Fibroblast of lung (primary cell): ENCODE measurements around the gene CORO7. TPM values are rescaled to one million over a fixed set of nuclear protein-coding genes. Genes with fewer than 3 reads are reported as not detected.

ENCODE experiments used
- DNase-seq, 2 donors: peaks; one replicate each; pipeline versions ENCODE4 v3.0.0 to v3.0.0-alpha.2; 2010; ENCODE audit warnings: low read depth in 2 of 2
- H2AFZ ChIP-seq: 2 replicates; pipeline ENCODE4 v1.5.1; 2012; ENCODE audit warnings: low read length, control low read depth, inconsistent platforms
- H3K27ac ChIP-seq: 2 replicates; pipeline ENCODE4 v1.5.1; 2011; ENCODE audit warnings: low read length, control low read depth; ENCODE audit not compliant: insufficient read depth
- H3K27me3 ChIP-seq: 2 replicates; pipeline ENCODE4 v1.5.1; 2011; ENCODE audit warnings: mild to moderate bottlenecking, low read length; ENCODE audit not compliant: control insufficient read depth, insufficient read depth
- H3K36me3 ChIP-seq: 2 replicates; pipeline ENCODE4 v1.5.1; 2011; ENCODE audit warnings: low read length; ENCODE audit not compliant: control insufficient read depth, insufficient read depth
- H3K4me1 ChIP-seq: 2 replicates; pipeline ENCODE4 v1.5.1; 2011; ENCODE audit warnings: low read length; ENCODE audit not compliant: control insufficient read depth, insufficient read depth; ENCODE audit errors: extremely low read depth
- H3K4me2 ChIP-seq: 2 replicates; pipeline ENCODE4 v1.5.1; 2011; ENCODE audit warnings: low read length, control low read depth; ENCODE audit not compliant: insufficient read depth; ENCODE audit errors: extremely low read depth
- H3K4me3 ChIP-seq, 4 experiments: fragments of 200-600 bp in 1 of 4; sonication (generic) in 1 of 4; replicated peaks in 1 of 4; 2 replicates each; pipeline ENCODE4 v1.5.1; 2011 to 2016; ENCODE audit warnings: low read length in 4 of 4, low read depth in 3 of 4, mild to moderate bottlenecking in 3 of 4, control low read depth in 2 of 4, inconsistent platforms in 1 of 4, mixed read lengths in 1 of 4; ENCODE audit not compliant: insufficient read depth in 1 of 4; ENCODE audit errors: control extremely low read depth in 1 of 4
- H3K79me2 ChIP-seq: 2 replicates; pipeline ENCODE4 v1.5.1; 2012; ENCODE audit warnings: mild to moderate bottlenecking, low read length, inconsistent platforms; ENCODE audit not compliant: control insufficient read depth, insufficient read depth
- H3K9ac ChIP-seq: 2 replicates; pipeline ENCODE4 v1.5.1; 2011; ENCODE audit warnings: mild to moderate bottlenecking, low read length, control low read depth; ENCODE audit not compliant: insufficient read depth
- H3K9me3 ChIP-seq: 2 replicates; pipeline ENCODE4 v1.5.1; 2012; ENCODE audit warnings: low read depth, low read length; ENCODE audit not compliant: control insufficient read depth, insufficient read depth
- H4K20me1 ChIP-seq: 2 replicates; pipeline ENCODE4 v1.5.1; 2011; ENCODE audit warnings: low read length; ENCODE audit not compliant: control insufficient read depth, insufficient read depth; ENCODE audit errors: extremely low read depth
- CTCF ChIP-seq, 2 donors: IDR thresholded peaks in 1 of 2; conservative IDR thresholded peaks in 1 of 2; 1 replicate in 1 of 2; 2 replicates in 1 of 2; pipeline ENCODE4 v1.5.1; 2011 to 2012; ENCODE audit warnings: low read length in 2 of 2, control low read depth in 1 of 2, inconsistent platforms in 1 of 2, low read depth in 1 of 2, mild to moderate bottlenecking in 1 of 2
- EZH2 ChIP-seq: IDR thresholded peaks from 2 replicates; pipeline ENCODE4 v1.5.1; 2012; ENCODE audit warnings: low read length, control low read depth, mild to moderate bottlenecking; ENCODE audit errors: missing control alignments
- polyA plus RNA-seq, 2 donors: library from polyadenylated mRNA; depleted of rRNA in 1 of 2; stranded (reverse) in 1 of 2; unstranded in 1 of 2; fragments of >200 nt; gene quantifications; 2 replicates each; pipeline ENCODE4 v1.2.1, GENCODE V29; 2011 to 2012; ENCODE audit warnings: missing spikeins in 1 of 2
- total RNA-seq: library from RNA; depleted of rRNA; stranded (reverse); fragments of >200 nt; gene quantifications from 2 replicates; pipeline ENCODE4 v1.2.1, GENCODE V29; 2014

The CORO7 gene
- total and polyA plus RNA-seq, 2 donors (not counting 1 experiment from before 2014, with no cell fraction given): 6.1 to 11.1 TPM

DNA sequence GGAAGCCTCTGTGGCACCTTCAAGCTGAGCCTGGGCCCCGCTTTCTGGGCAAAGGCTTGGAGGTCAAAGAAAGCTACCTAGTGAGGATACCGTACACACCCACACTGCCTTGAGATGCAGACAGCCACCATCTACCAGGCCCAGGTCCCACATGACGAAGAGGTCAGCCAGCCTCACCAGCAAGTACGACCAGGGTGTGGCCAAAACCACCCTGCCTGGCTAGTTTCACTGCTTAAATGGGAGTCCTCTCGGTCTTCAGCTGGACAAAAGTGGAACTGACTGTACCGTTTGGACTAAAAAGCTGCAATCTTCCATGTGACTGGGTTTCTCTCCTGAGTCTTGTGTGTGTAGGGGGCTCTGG, 23.2 kb downstream of the CORO7 start:
- no peaks in the 10 kb centered on the region for H3K27me3 ChIP-seq
- H3K4me2 ChIP-seq: no peak overlapping the region
- no peak overlapping the region for H3K4me3 ChIP-seq
- H3K79me2 ChIP-seq: no peaks in the 10 kb centered on the region
- TF ChIP-seq EZH2 (no peak), CTCF (conservative IDR thresholded peaks at IDR 0.05 in 1 of 2, IDR thresholded peaks at IDR 0.05 in 1 of 2; ENCODE audit: low read depth in 1 of 2, low read length in 2 of 2) (no peak)
- peaks cover 7% of the 10 kb centered on the region for H3K36me3 ChIP-seq
- peak in 1 of 2 donors; percentile 54 for DNase-seq
- peaks cover 41% of the 10 kb centered on the region for H3K4me1 ChIP-seq
- peak overlapping the region; percentile 78 for H3K27ac ChIP-seq
- H2AFZ ChIP-seq: no peak overlapping the region
- no peaks in the 10 kb centered on the region for H4K20me1 ChIP-seq
- H3K9me3 ChIP-seq: no peaks in the 10 kb centered on the region
- H3K9ac ChIP-seq: no peak overlapping the region

DNA sequence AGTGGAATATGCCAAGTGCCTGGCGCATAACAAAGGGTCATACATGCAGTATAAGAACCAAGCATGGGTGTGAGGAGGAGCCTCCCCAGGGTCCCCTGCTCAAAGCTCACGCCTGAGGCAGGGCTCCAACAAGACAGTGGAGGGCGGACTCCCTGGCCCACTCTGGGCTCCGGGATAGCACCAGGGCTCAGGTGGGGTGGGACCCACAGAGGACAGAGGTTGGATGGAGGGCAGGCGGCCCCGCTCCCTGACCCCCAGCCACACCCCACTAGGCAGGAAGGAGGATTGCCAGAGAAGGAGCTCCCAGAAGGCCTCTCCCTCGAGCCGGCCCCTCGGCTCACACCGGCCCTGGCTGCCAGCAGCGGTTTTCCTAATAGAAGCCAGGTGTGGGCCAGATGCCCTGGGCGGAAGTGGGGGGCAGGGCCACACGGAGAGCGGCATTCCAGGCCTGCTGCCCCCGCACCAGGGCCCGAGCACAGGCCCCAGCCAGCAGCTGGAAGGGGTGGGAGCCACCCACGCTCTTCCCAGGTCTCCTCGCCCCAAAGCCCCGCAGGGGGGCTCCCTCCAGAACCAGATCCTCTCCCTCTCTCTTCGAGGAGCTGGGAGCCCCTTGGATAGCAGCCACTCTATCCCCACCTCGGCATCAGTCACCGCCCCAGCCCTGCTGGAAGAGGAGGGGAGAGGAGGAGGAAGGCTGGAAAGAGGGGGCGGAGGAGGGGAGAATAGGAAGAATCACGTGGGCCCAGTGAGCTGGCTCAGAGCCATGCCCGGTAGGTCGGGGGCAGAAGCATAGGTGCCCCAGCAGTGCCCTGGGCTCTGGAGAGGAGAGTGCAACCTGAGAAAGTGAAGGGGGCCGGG, 23.8 kb downstream of the CORO7 start:
- Histone ChIP-seq H3K4me1 (peaks cover 47% of the 10 kb centered on the region), H3K36me3 (peaks cover 8% of the 10 kb centered on the region), H3K27me3 (no peaks in the 10 kb centered on the region), H2AFZ (no peak overlapping the region), H3K27ac (peak overlapping the region; percentile 78), H3K79me2 (no peaks in the 10 kb centered on the region), H3K9ac (peak overlapping the region; percentile 32), H4K20me1 (no peaks in the 10 kb centered on the region), H3K4me3 (no peak overlapping the region), H3K4me2 (no peak overlapping the region), H3K9me3 (no peaks in the 10 kb centered on the region)
- no peak for TF ChIP-seq EZH2
- TF ChIP-seq CTCF (conservative IDR thresholded peaks at IDR 0.05 in 1 of 2, IDR thresholded peaks at IDR 0.05 in 1 of 2; ENCODE audit: low read depth in 1 of 2, low read length in 2 of 2): no peak
- peak; percentile 57 to 85 for DNase-seq

GRCh38 chr16:4391631-4392381, 24.6 kb downstream of the CORO7 start:
- no peak for DNase-seq
- H3K9me3 ChIP-seq: no peaks in the 10 kb centered on the region
- H3K4me1 ChIP-seq: peaks cover 55% of the 10 kb centered on the region
- peaks cover 11% of the 10 kb centered on the region for H3K36me3 ChIP-seq
- H3K4me2 ChIP-seq: no peak overlapping the region
- no peaks in the 10 kb centered on the region for H4K20me1 ChIP-seq
- no peak for TF ChIP-seq CTCF (conservative IDR thresholded peaks at IDR 0.05 in 1 of 2, IDR thresholded peaks at IDR 0.05 in 1 of 2; ENCODE audit: low read depth in 1 of 2, low read length in 2 of 2)
- no peak for TF ChIP-seq EZH2
- no peaks in the 10 kb centered on the region for H3K79me2 ChIP-seq
- H3K4me3 ChIP-seq: no peak overlapping the region
- H2AFZ ChIP-seq: no peak overlapping the region
- no peaks in the 10 kb centered on the region for H3K27me3 ChIP-seq
- H3K9ac ChIP-seq: no peak overlapping the region
- H3K27ac ChIP-seq: peak overlapping the region; percentile 78
